Fibroblast of the aortic adventitia (primary cell): Measurements from ENCODE around the gene NKX1-1. TPM values are rescaled to one million over a fixed set of nuclear protein-coding genes. Genes with fewer than 3 reads are reported as not detected.
"Not testable (repeated sequence)": the region's sequence is repeated elsewhere in the genome, so short reads cannot be mapped to it uniquely, and the experiment has no call there.

Experiments used
- DNase-seq: peaks from one replicate; pipeline ENCODE4 v3.0.0-alpha.2; 2010; ENCODE audit warnings: low read depth
- H3K4me3 ChIP-seq: 2 replicates; pipeline ENCODE4 v1.5.1; 2011; ENCODE audit warnings: low read depth, mild to moderate bottlenecking, control low read depth, low read length, moderate library complexity
- CTCF ChIP-seq: IDR thresholded peaks from 2 replicates; pipeline ENCODE4 v1.5.1; 2011; ENCODE audit warnings: mild to moderate bottlenecking, low read length, control low read depth, inconsistent platforms; ENCODE audit not compliant: insufficient read depth
- total RNA-seq: library from RNA; depleted of rRNA; stranded (reverse); fragments of >200 nt; gene quantifications from 2 replicates; pipeline ENCODE4 v1.2.3, GENCODE V29; 2012; ENCODE audit warnings: low replicate concordance

Gene NKX1-1
- total RNA-seq, 1 donor = not detected

- DNase-seq = no peak
- H3K4me3 ChIP-seq = no peak overlapping the region
- TF ChIP-seq CTCF = no peak
Observed at GRCh38 chr4:1400191-1400805, 5.9 kb downstream of the NKX1-1 start.

GRCh38 chr4:1399508-1400190, 6.6 kb downstream of the NKX1-1 start:
- no peak for TF ChIP-seq CTCF
- DNase-seq = no peak
- no peak overlapping the region for H3K4me3 ChIP-seq

- no peak for DNase-seq
- no peak for TF ChIP-seq CTCF
- no peak overlapping the region for H3K4me3 ChIP-seq
Observed at GRCh38 chr4:1398681-1399507, 7.3 kb downstream of the NKX1-1 start.

- no peak for DNase-seq
- TF ChIP-seq CTCF = no peak
- H3K4me3 ChIP-seq = no peak overlapping the region
Observed at GRCh38 chr4:1396806-1397455, 9.3 kb downstream of the NKX1-1 start.

GRCh38 chr4:1395941-1396805, 10.1 kb downstream of the NKX1-1 start:
- no peak overlapping the region for H3K4me3 ChIP-seq
- no peak for DNase-seq
- no peak for TF ChIP-seq CTCF

- H3K4me3 ChIP-seq, DNase-seq: not testable (repeated sequence)
Observed at GRCh38 chr4:1395389-1395820, 10.8 kb downstream of the NKX1-1 start.

- DNase-seq, H3K4me3 ChIP-seq: not testable (repeated sequence)
Observed at GRCh38 chr4:1394554-1395388, 11.5 kb downstream of the NKX1-1 start.
